ENCODE data around the gene CCDC69.
A peak's percentile ranks its signal among the peaks of the same experiment; 100 is the strongest.

The CCDC69 gene

DNA sequence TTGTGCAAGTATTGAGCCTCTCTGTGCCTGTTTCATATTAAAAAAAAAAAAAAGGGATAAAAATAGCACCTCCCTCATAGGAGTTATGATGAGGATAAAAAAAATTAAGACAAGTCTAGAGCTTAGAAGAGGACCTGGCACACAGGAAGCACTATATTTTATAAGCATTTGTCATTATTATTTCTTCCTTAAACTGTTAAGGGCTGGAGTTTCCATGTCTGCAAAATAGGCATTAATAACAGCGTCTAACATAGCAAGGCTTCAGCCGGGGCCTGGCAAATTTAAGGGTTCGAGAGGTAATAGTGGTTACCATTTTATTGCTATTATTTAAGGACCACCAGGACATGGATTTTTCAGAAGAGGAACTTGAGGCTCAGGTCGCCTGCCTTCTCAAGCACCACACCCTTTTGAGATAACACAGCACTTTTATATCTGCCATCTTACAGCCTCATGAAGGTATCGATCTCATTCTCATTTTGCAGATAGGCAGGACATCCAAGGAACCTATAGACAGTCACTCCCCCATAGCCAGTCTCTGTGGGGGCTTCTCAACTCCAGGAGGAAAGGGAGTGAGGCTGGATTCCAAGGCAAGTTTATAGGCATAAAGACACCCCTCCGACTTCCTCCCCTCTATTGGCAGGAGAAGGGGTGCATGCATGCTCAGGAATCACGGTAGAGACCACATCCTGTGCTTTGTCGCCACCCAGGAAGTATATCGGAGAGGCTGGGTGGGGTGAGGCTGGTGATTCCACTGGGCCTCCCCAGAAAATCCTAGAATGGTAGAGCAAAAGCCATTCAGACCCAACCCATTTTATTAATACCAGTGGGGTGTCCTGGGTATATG, 68.7 kb downstream of the CCDC69 start:
- DNase-seq: no peak
- intact Hi-C loops (cut with DNase I): no loop called here

DNA sequence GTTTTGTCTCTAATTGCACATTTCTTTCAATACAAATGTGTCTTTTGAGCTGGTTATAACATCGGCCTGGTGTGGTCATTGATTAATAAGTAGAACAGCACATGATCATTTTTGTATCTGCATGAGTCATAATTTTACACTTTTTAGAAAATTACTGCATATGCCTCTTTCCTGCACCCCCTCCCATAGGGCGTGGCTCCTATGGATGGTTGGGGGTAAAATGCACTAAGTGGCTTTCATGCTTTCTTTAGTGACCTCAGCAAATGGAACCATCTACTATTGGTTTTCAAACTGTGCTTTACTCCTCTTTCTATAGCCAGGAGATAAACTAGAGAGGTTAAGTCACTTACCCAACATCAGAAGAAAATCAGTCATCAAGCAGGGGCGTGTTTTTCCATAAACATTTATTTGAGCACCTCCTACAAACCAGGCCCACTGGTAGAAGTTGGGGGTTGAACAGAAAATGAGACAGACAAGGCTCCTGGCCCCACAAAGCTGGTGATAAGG, 70.1 kb downstream of the CCDC69 start:
- intact Hi-C loops (cut with DNase I): no loop called here
- DNase-seq: no peak

DNA sequence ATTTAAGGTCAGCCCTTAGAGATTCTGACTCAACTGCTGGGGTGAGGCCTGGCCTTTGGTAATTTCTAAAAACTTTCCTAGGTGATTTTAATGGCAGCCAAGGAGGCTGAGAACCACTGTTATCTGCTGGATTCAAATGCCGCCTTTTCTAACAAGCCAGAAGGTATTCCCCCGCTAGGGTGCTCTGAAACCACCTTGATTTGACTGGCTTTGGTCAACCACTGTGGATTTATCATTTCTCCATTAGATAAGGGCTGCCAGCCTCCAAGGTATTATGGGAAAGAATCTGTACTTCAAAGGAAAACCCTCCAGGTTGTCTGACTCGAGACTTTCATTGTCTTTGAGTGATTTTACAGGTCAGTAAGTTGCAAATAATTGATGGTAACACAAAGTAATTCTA, 70.6 kb downstream of the CCDC69 start:
- no peak for DNase-seq
- intact Hi-C loops (cut with DNase I): no loop called here

DNA sequence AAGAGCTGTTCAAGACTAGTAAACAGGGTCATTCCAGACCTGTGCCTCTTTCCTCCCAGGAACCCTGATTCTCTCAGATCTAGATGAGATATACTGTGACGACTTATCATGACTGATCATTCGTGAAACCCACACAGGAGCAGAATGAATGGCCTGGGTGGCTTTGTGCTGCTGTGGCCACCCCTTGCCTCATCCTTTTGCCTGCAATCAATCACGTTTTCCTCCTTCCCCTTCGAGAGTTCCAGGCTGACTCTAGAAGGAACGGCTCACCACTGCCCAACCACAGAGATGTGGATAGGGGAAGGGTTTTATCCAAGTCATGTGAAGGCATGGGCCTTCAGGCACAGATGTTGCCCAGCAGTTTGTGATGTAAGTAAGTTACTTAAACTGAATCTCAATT, 72.1 kb downstream of the CCDC69 start:
- intact Hi-C loops (cut with DNase I): no loop called here
- peak in 1 of 42 donors; percentile 29 for DNase-seq

DNA sequence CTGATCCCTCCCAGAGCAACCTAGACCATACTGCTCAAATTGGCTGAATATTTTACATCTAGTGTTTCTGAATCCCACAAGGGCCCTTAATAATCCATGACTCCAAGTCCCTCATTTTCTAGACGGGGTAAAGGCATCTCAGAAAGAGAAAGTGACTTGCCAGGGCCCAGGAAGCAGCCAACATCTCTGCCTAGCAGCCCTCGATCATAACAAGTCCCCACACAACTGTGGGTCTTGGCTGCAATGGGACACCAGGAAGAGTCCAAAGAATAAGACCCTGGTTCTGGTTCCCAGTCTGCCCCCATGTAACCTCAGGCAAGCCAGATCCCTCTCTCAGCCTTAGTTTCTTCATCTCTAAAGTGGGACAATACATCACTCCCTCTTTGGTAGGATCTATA, 72.6 kb downstream of the CCDC69 start:
- intact Hi-C loops (cut with DNase I): no loop called here
- DNase-seq: no peak

DNA sequence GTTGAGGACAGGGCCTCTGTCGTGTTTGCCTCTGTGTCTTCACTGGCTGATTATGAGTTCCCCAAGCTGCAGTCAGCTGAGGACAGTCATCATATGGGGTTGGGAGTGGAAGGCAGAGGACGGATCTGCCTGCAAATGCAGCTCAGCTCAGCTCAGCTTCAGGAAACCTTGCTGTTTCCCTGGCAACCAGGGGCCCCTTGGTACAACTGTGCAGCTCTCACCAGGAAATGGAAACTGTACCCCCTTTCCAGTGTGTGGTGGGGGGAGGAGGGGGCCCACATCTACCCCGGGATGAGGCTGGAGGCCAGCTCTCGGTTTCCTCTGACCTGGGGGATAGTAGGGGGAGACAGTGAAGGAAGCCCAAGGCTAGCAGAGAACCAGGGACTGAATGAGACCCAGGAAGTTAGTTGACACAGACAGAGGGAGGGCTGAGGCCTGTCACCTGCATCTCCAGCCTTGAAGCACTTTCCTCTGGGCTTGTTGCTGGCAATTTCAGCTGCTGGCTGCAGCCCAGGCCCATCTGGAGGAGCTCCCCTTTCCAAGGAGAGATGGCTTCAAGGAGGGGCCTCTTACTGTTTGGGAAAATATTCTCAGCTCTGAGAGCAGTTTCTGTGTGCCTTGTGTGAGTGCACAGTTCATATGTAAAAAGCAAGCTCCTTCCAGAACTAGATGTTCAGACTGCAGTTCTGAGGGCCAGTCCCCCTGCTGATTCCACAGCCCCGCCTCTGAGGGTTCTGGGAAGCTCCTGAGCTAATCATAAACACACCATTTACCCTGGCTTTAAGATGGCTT, 73.2 kb downstream of the CCDC69 start:
- DNase-seq: peak in 41 of 42 donors; percentile 36 to 90 (median 68)
- intact Hi-C loops (cut with DNase I): no loop called here

DNA sequence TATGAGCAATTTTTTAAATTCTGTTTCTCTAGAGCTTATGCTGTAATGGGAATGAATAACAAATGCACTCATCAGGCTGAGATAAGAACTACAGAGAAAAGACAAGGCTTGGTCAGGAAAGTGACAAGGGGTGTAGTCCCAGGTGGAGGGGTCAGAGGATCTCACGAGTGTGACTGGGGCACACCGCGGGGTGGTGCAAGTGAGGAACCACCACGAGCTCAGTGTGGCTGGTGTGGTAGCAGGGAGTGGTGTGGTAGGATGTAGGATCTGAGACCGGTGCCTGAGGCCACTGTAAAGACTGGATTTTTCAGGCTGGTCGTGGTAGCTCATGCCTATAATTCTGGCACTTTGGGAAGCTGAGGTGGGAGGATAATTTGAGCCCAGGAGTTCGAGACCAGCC, 75.3 kb downstream of the CCDC69 start:
- intact Hi-C loops (cut with DNase I): no loop called here
- DNase-seq: no peak

DNA sequence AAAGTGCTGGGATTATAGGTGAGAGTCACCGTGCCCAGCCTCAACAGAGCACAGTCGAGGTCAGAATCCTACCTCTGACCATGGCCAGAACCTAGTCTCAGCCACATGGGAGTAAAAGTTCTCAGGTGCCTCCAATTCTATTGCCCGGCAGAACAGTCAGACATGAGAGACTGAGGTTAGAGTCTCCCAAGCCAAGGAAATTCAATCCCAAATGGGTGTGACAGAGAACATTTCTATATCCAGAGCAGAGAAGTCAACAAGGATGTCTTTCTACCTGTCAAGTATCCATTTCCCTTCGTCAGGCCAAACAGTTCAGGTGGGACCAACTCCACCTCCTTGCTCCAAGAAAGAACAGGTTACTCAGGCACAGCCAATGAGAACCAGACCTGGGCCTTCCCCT, 76.9 kb downstream of the CCDC69 start:
- intact Hi-C loops (cut with DNase I): no loop called here
- DNase-seq: no peak

DNA sequence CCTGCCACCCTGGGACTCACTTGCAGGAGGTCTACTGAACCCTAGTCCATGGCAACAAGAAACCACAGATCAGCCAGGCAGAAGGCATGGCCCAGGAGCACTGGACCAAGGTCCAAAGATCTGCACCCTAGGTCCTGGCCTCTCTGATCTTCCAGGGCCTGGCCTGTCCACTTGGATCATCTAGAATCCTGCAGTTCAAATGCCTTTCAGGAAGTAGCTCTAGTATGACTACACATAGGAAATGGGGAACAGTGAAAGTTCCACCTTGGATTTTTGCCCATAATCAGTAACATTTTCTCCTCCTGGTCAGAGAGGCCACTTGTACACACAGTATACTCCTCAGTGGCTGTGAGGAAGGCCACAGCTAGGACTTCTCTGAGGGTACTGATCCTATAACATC, 77.8 kb downstream of the CCDC69 start:
- intact Hi-C loops (cut with DNase I): no loop called here
- DNase-seq: no peak

DNA sequence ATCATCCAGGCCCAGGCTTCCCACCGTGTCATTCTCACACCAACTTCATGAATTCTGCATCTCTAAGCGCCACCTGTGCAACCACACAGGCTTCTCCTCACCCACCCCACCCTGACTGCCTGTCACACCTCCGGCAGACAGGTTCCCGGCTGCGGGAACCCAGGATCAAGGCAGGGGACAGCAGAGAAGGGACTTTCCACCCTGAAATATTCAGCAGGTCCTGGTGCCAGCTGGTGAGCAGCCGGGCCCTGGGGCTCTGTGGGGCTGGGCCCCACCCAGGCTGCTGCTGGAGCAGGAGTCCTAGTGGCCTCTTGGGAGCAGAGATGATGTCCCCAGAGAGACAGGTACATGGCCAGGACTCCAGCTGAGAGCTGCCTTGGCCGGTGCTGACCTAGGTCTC, 79.0 kb downstream of the CCDC69 start:
- peak in 7 of 42 donors; percentile 23 to 60 (median 46) for DNase-seq

DNA sequence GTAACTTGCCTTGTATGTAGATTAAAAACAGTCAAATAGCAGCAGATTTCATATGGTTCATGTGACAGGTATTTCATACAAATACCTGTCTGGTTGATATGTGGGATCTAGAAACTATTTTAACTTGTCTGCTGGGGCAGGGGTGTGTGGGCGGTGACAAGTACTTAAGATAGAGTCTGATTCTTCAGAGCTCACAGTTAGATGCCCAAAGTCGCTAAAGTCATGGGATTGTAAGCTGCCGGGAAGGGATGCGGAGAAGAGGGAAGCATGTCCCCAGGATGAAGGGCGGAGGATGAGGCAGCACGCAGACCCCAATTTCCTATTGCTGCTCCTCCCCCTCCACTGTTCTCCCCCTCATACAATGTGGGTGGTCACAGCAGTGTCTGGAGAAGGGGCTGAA, 79.6 kb downstream of the CCDC69 start:
- intact Hi-C loops (cut with DNase I): no loop called here
- DNase-seq: peak in 36 of 42 donors; percentile 41 to 93 (median 71)

More for the DNA sequence above, 79.0 kb downstream of the CCDC69 start:
- intact Hi-C loops (cut with DNase I): no loop called here

DNA sequence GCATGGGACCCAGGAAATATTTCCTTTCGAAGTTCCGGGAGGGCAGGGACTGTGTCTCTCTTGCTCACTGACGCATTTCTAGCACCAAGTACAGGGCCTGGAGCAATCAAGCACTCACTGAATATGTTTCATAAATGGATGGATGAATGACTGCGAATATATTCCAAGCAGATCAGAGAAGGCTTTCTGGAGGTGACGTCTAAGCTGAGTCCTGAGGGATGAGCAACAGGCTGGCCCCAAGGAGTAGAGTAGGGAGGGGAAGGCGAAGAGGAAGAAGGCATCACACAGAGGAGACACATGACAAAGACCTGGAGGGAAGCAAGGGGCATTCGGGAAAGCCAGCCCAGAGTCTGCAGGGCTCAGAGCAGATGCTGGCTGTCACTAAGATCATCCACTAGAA, 80.2 kb downstream of the CCDC69 start:
- no peak for DNase-seq
- intact Hi-C loops (cut with DNase I): no loop called here

DNA sequence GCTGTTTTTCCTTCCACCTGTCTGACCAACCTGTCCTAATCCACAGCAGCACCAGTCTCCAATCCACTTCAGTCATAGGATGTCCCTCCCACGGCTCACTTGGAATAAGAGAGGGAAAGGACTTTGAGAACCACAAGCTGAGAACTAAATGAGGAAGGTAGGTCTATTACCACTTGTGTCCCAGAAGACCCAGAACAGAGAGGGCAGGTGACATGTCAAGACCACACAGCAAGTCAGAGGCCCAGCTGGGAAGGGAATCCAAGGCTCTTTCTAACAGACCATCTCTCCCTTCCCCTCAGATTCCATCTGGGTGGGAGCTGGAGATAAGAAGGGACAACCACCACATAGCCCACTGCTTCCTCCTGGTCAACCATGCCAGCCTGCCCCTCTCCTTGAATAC, 81.0 kb downstream of the CCDC69 start:
- intact Hi-C loops (cut with DNase I): no loop called here
- no peak for DNase-seq

DNA sequence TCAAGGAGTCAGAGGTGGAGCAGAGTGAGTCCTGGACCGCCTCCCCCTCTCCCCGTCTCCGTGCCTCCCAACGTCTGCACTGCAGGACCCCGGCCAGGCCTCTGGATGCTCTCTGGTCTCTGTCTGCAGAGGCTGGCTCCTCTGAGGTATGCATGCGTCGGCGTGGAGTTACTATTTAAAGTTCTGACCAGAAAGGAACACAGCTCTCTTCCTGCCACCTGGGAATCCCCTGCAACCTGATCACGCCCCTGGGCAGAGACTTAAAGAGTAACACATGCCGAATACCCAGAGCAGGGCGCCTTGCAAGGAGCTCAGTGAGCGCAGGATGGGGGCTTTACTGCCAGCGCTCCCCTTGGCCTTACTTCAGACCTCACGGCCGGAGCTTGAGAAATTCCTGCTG, 82.4 kb downstream of the CCDC69 start:
- intact Hi-C loops (cut with DNase I): no loop called here
- DNase-seq: peak in 2 of 42 donors; percentile 36 to 39

DNA sequence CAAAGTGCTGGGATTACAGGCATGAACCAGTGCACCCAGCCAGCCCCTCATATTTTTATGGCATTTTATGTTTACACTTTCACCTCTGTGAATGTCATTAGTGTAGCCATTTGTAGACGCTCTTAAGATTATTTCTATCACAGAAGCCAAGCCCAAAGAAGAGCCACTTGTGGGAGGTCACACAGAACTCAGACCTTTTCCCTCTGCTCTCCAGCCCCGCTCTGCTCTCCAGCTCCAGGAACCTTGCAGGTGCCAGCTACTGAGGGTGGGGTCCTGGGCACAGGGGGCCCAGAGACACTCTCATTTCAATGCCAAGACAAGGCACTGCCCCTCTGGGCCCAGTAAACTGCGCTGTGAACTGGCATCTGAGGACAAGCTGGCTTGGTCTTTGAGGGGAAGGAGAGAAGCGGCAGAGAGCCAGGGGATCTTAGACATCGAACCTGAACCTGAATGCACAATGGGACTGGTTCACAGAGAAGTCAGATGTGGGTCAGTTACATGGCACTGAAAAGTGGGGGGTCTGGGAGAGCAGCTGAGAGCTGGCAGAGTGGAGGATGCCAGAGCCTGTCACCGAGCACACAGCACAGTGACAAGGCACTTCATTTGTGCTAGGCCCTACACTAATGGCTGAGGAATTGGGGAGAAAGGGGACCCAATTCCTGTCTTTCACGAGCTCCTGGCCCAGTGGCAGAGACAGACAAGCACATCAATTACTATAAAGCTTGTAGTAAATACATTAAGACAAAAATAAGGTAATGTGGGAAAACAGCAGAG, 83.0 kb downstream of the CCDC69 start:
- DNase-seq: peak in 10 of 42 donors; percentile 4 to 58 (median 40)
- intact Hi-C loops (cut with DNase I): no loop called here

DNA sequence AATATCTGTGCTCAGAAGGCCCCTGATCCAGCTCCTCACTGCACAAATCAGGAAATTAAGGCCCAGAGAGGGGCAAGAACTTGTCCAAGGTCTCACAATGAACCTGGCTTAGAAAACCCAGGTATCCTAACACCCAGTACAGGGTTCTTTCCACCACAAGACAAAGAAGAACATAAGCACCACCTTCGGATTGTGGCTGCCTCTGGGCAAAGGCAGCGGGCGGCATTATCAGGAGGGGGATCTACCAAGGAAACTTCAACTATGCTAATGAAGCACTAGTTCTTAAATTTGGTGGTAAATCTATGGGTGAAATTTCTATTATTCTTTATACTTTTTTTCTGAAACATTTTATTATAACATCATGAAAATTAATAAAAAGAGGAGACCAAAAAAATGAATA, 84.2 kb downstream of the CCDC69 start:
- intact Hi-C loops (cut with DNase I): no loop called here
- DNase-seq: no peak

DNA sequence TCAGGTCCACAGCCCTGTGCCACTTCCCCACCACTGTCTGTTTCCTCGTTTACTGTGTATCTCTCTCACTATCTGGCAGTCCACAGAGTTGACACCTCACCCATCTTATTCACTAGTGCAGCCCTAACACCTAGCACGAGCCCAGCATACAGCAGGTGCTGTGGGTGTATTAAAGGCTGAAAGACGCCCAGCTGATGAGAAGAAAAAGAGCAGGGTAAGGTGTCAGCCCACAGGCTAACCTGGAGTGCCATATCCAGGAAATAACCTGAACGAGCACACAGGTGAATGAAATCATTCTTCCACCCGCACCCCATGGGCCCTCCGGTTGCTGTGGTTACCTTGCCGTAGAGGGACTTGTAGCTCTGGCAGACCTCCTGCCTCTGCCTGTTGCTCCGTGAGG, 84.9 kb downstream of the CCDC69 start:
- intact Hi-C loops (cut with DNase I): no loop called here
- DNase-seq: no peak

DNA sequence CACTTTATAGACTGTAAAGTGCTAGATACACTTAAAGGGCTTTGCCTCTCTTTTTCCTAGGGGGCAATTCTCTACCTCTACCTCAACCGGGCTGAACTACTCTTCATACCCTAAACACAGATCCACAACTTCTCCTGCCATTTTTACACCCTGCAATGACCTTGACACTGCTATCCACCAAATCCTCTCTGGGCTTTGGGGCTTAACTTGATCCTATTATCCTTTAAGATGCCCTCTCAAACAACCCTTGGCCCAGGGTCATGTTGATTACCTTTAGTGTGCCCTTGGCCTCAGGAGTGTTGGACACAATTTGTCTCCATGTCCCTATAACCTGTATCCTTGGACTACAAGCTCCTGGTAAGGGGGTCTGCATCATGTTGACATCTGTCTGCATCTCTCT, 85.8 kb downstream of the CCDC69 start:
- intact Hi-C loops (cut with DNase I): no loop called here
- no peak for DNase-seq

DNA sequence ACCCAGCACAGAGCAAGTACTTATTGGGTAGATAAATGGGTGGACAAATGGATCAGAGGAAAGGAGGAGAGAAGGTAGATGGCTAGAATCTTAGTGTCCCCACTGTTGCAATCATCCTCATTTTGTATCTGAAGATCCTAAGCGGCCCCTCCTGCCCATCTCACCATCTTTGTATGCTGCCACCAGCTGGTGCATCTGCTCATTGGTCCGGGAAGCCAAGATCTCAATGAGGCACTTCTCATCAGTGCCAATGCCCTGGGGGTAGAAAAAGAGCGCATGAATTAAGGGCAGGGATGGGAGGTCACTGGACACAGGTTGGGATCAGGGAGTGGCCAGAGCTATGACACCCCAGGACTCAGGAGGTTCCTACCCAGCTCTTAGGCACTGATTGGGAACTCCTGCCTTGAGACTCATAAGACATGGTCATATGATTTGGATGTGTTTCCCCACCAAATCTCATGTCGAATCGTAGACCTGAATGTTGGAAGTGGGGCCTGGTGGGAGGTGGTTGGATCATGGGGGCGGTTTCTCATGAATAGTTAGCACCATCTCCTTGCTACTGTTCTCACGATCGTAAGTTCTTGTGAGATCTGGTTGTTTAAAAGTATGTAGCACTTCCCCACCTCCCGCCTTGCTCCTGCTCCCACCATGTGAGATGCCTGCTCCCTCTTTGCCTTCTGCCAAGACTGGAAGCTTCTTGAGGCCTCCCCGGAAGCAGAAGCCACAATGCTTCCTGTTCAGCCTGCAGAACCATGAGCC, 86.6 kb downstream of the CCDC69 start:
- peak in 20 of 42 donors; percentile 16 to 72 (median 48) for DNase-seq
- intact Hi-C loops (cut with DNase I): no loop called here
